Left cardiac atrium (tissue), 4 donors: Measurements from ENCODE around the gene DDX54. TPM values are rescaled to one million over a fixed set of nuclear protein-coding genes. Genes with fewer than 3 reads are reported as not detected.
A peak's percentile ranks its signal among the peaks of the same experiment; 100 is the strongest.
"Not testable (repeated sequence)": the region's sequence is repeated elsewhere in the genome, so short reads cannot be mapped to it uniquely, and the experiment has no call there.

Experiments
- ATAC-seq, 2 donors: fragments of 200-7000 bp; cut with Tn5 transposase; one replicate each; pipeline ENCODE4 v1.9.1; 2020; ENCODE audit warnings: mild to moderate bottlenecking in 2 of 2, moderate library complexity in 2 of 2
- DNase-seq: peaks from one replicate; pipeline ENCODE4 v3.0.0-alpha.2; 2020
- intact Hi-C, 2 donors: fragments of 100-400 bp; cut with DNase I; formaldehyde crosslinking; loops; one replicate each; pipeline versions ENCODE4 v1.14.1 to v1.15.1; 2022 to 2023
- total RNA-seq, 2 donors: library from RNA; stranded (reverse); fragmentation: NEBNext Ultra II Directional; extraction: Animal tissue kit (Norgen Biotek cat#: 25700); gene quantifications; one replicate each; pipeline ENCODE4 v1.2.1, GENCODE V29; 2021
- donor health status: DM: no; HTN: yes; CAD: no.
- donor health status: DM: no; HTN: yes; CAD: no; lungs with severe emphysema.
- donor health status: DM: yes; HTN: yes; CAD: no.
- donor health status: Dilated cardiomyopathy.

Gene DDX54
- total RNA-seq, 2 donors from 2014 or later, result 32.4 to 39.4 TPM

DNA sequence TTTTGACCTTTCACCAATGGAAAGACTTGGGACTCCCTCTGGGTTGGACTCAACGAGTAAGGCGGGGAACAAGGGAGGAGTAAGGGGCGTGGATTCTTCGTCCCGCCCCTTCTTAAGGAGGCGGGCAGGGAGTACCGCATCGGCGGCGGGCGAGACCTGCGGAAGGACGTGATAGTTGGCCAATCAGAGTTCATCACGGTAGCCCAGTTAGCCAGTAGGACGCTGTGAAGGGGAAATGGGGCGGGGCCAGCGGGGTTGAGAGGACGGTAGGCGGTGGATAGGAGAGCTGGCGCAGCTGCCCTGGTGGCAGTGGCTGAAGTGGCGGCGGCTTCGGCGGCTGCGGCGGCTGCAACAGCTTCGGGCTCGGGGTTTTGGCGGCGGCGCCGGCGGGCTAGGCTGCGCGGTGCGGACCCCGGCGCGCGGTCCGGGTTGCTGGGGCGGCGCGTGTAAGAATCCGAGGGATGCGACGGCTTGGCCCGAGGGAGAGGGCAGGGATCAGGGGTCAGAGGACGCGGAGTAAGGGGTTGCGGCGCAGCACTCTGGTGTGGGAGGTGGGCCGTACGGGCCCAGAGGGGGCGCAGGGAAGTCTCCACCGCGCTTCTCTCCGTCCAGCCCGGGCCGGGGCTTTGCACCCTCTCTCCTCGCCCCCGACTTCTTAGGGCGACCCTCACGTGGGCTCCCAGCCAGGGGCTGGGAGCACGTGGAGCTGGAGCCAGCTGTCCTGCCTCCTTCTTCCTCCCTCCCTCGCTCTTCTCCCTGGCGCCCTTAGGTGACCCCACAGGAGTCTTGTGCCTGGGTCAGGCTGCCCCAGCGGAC lies 36.1 kb upstream of the DDX54 start, which contains the start of gene TPCN1:
TPCN1 (plus strand) TSS at position 284 of the 816 bp plus-strand sequence. CDS start 5,389 bp downstream, outside the sequence.
- intact Hi-C loops, result no loop called here
- ATAC-seq (peak; percentile 96 to 97), DNase-seq (peak; percentile 100)

DNA sequence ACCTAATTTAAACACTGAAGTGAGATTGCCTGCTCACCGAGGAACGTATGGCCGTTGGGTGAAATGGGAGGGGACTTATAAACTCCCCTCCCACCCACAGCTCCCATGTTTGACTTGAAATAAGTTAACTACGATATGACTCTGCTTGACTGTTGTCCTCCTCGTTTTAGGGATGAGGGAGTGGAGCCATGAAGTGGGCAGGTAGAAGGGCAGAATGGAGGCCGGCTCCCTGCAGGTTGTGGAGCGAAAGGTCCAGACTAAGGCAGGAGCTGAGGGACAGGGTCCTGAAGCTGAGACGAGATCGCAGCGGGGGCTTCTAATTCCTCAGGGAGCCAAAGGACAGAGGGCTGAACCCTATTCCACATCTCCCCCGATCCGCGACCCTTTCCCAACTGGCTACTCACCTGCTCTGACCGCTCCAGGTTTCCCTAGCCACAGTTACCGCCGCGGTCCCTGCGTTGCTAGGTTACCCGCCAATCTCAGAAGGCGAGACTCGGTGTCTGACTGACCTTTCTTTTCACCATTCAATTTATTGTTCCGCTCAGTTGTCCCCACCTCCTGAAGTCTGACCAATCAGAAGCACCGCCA lies 35.4 kb upstream of the DDX54 start:
- ATAC-seq (no peak), DNase-seq (no peak)
- intact Hi-C loops, result no loop called here

DNA sequence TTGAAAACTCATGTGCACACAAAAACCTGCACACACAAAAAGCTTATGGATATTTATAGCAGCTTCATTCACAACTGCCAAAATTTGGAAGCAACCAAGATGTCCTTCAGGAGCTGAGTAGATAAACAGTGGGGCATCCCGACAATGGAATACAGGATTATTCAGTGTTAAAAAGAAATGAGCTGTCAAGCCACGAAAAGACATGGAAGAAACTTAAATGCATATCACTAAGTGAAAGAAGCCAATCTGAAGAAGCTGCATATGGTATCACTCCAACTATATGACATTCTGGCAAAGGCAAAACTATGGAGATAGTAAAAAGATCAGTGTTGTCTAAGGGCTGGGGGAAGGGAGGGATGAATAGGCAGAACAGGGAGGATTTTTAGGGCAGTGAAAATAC lies 30.7 kb upstream of the DDX54 start:
- intact Hi-C loops, result no loop called here
- ATAC-seq, result no peak
- no peak for DNase-seq

DNA sequence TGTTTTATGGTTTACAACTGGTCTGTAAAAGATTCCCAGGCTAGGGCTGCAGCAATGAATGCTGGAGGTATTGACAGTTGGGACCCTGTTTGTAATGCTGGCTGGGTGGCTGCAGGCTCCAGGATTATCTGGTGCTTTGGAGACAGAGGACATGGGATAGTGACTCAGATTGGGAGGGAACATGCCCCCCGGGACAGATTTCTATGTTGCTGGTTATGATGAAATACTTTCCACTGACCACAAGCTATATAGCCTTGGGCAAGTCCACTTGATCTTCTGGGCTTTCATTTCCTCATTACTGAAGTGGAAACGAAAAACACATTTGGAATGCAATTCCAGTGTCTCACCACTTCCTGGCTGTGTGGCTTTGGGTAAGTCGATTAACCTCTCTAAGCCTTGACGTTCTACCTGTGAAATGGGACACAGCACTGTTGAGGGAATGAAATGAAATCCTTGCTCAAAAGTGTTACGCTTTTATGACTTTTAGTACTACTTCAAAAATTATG lies 29.7 kb upstream of the DDX54 start:
- intact Hi-C loops, result no loop called here
- ATAC-seq, result peak; percentile 83 to 96
- peak; percentile 72 for DNase-seq

DNA sequence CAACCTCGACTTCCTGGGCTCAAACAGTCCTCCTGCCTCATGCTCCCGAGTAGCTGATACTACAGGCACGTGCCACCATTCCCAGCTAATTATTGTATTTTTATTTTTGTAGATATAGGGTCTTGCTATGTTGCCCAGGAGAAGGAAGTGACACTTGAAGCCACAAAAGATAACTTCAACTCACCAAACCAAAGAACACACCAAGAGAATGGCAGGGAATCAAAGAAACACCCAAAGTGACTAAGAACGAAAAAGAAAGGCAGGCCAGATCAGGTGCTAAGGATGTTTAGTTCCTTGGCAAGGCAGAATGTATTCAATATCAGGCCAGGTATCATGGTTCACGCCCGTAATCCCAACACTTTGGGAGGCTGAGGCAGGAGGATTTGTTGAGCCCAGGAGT lies 25.9 kb upstream of the DDX54 start:
- ATAC-seq (no peak), DNase-seq (no peak)
- intact Hi-C loops, result no loop called here

DNA sequence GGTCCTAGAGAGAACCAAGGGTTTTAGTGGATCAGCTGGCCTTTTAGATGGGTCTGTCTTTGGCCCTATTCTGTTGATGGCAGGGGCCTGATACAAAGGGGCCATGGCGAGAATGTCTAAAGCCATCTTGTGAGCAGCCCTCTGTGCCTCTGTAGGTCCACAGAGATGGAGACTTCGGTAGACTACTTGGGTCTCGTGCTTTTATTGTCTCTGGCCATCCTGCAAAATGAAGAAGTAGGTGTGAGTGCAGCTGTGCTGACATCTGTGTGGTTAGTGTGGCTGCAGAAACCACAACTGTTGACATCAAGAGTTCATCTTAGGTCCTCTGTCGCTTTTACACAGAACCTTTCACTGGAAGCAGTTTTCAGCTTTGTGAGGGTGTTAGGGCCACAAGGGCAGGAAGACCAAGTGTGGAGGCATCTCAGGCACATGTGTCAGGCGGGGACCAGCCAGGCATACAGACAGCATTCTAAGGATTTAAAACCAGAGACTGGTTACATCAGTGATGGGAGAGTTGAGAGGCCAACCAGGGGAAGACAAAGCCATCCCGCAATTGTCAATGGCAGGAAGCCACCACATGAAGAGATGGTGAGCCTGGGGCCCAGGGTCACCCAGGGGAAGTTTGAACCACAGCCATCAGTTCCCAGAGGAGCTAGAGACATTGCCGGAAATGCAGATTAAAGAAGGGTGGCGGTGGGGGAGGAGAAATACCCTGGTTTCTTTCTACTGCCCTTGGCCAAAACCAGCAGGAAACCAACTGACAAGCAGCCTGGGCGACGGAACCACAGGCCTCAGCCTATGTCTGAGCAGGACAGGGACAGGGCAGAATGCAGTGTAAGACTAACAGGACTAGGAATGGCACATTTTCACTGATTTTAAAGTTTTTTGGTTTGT lies 23.0 kb upstream of the DDX54 start:
- intact Hi-C loops, result no loop called here
- ATAC-seq (peak; percentile 77 to 85), DNase-seq (peak; percentile 53)

DNA sequence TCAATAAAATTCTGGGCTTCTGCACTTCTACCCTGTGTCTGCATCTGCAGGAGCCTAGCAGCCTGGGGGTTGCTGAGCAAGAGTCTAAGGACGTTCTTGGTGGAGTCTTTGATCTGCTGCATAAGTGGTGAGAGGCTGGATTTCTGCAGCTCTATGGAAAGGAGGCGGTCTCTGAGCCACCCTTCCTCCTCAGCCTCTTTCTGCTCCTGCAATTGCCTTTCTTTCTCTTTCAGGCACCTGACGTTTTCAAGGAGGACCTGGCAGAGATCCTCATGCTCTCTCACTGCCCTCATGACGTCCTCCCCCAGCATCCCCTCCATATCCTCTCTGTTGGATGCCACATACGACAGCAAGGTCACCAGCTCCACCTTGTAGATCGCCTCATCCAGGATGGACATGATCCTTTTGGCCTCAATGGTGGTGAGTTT lies 22.3 kb upstream of the DDX54 start:
- intact Hi-C loops, result no loop called here
- DNase-seq, result no peak
- ATAC-seq, result peak in 1 of 2 donors; percentile 5

DNA sequence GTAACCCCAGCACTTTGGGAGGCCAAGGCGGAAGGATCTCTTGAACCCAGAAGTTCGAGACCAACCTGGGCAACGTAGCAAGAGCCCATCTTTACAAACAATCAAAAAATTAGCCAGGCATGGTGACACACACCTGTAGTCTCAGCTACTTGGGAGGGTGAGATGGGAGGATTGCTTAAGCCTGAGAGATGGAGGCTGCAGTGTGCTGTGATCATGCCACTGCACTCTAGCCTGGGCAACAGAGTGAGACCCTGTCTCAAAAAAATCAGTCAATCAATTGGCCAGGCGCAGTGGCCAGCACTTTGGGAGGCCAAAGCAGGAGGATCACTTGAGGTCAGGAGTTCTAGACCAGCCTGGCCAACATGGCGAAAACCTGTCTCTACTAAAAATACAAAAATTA lies 21.5 kb upstream of the DDX54 start:
- DNase-seq, intact Hi-C loops, ATAC-seq: not testable (repeated sequence)

DNA sequence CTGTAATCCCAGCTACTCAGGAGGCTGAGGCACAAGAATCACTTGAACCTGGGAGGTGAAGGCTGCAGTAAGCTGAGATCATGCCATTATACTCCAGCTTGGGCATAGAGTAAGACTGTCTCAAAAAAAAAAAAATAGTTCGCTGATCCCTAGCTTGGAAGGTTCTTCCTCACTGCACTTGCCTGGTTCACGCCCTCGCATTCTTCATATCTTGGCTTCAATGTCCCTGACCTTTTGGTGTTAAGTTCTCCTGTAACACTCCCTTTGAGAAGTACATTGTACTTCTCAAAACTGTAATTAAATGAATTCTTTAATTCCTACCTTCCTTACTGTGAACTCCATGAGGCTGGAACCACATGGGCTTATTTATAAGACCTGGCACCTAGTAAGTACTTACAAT lies 19.5 kb upstream of the DDX54 start:
- DNase-seq (no peak), ATAC-seq (peak in 1 of 2 donors; percentile 21)
- intact Hi-C loops, result no loop called here

DNA sequence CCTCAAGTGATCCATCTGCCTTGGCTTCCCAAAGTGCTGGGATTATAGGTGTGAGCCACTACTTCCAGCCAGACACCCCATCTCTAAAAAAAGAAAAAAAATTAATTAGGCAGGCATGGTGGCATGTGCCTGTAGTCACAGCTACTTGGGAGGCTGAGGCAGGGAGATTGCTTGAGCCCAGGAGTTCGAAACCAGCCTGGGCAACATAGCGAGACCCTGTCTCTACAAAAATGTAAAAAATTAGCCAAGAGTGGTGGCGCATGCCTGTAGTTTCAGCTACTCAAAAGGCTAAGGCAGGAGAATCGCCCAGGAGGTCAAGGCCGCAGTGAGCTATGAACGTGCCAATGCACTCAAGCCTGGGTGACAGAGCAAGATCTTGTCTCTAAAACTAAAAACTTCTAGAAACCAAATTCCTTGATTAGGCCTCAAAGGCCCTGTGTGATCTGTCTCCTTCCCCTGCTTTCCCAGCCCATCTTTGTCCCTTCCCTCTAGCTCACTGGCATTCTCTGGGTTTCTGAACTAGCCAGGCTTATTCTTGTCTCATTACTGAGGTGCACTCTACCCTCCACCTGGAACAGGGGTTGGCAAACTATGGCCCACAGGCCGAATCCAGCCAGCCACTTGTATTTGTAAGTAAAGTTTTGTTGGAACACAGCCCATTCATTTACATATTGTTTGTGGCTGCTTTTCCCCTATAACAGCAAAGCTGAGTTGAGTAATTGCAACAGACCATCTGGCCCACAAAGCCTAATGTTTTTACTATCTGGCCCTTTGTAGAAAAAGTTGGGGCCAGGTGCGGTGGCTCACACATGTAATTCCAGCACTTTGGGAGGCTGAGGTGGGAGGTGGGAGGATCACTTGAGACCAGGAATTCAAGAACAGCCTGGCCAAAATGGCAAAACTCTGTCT lies 18.8 kb upstream of the DDX54 start:
- ATAC-seq (no peak), DNase-seq (no peak)
- intact Hi-C loops, result no loop called here

DNA sequence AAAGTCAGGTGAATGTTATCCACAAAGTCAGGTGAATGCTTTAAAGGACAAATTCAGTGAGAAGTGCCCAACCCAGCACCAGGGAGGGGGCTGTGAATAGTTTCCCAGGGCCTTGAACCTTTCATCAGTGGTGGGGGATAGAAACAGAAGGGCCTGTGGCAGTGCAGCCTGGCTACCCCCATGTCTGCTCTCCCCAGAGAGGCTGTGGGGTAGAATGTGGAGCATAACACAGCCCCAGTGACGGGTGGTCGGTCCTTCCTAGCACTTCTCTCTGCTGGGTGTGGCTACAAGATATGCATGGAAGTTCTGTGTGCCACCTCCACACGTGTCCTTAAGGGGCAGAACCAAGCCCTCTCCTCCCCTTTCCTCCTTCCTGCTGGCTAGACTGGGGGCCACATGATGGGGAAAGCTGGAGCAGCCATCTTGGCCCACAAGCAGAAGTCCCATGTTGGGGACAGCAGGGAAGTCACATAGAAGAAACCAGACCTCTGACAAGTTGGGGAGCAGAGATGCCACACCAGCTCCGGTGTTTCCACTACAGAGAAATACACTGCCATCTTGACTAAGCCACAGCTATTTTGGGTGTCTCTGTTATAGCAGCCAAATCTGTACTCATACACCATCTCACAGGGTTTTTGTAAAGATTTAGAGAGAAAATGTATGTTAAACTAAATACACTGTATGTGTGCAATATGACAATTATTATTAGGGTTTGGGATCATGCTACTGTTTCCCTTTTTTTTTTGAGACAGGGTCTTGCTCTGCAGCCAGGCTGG lies 17.2 kb upstream of the DDX54 start:
- ATAC-seq (no peak), DNase-seq (no peak)
- intact Hi-C loops, result no loop called here

DNA sequence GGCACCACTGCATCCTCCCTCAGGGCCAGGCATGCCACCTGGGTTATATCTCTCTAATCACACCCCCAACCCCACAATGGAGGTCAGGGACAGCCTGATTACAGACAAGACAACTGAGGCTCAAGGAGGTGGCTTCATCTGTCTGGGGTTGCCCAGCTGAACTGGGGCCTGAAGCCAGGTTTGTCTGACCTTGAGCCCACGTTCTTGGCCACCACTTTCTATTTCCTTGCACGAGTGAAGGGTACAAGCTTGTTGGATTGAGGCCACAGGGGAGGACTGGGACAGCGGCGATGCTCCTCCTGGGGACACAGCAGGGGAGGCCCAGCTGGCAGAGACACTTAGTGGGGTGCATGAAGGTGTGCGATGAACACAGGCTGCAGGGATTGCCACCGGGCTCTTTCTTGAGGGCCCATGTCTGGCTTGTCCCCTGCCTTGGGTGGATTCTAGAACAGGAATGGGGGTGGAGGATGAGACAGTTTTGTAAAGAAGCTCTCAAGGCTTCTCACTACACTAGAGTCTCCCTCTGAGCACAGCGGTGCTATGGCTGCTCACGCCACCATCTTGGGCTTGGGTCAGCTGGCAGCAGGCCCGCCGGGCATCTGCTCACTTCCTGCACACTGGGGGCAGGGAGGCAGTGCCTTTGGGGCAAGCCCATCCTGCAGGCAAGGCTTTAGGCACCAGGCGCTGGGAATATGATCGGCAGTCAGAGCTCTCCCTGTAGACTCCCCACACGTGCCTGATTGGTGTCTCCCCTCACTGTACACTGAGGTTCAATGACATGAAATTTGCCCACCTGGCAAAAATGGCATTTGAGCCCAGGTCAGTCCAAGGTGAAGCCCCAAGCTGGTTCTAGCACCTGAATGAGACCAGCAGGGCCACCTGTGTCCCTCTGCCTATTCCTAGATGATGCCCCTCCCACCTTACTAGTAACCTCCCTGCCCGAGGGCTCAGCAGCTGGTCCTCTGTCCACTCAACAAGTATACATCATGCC lies 16.2 kb upstream of the DDX54 start:
- ATAC-seq, result no peak
- no peak for DNase-seq
- intact Hi-C loops, result no loop called here

DNA sequence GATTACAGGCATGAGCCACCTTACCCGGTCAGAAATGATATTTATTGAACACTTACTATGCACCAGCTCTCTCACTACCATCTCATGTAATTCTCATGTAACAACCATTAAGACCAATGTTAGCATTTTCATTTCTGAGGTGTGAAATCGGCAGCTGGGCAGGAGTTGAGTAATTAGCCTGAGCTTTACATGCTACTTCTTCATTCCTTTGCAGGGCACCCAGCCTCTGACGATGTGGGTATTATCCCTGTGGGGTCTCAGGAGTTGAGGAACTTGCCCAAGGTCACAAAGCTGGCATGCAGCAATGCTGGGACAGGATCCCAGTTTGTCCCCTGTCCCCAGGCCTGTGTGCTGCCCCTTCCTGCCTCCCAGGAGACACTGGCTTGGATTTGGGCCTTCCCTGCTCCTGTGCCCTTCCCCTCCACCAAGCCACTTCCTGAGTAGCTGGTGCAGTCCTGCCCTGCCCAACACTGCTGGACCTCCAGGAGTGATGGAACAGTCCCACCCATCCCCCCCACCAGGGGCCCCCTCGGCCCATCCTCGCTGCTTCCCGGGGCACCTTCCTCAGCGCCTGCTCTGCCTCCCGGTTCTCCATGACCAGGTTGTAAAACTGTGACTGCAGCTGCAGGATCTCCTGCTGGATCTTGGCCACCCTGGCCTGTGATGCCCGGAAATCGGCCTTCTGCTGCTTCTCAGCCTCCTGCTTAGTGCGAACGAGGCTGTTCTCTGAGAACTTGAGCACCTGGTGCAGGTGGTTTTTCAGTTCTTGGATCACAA lies 14.9 kb upstream of the DDX54 start:
- intact Hi-C loops, result no loop called here
- DNase-seq, result no peak
- no peak for ATAC-seq

DNA sequence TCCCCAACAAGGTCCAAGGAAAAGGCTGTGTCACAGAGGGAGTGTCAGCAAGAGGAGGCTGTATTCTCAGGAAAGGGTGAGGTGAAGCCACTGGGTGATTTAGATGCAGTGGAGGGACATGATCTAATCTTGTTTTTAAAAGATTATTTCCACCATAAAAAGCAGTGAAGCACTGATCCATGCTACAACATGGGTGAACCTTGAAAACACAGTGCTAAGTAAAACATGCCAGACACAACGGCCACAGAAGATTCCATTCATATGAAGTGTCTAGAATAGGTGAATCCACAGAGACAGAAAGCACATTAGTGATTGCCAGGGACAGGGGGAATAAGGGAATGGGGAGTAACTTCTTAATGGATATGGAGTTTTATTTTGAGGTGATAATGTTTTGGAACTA lies 13.0 kb upstream of the DDX54 start:
- DNase-seq, result no peak
- no peak for ATAC-seq
- intact Hi-C loops, result loop anchor here in 1 of 2 donors (5.0 to 10.0 kb wide), 2 partner anchors 97 to 229 kb away; no protein-coding TSS in a partner anchor

DNA sequence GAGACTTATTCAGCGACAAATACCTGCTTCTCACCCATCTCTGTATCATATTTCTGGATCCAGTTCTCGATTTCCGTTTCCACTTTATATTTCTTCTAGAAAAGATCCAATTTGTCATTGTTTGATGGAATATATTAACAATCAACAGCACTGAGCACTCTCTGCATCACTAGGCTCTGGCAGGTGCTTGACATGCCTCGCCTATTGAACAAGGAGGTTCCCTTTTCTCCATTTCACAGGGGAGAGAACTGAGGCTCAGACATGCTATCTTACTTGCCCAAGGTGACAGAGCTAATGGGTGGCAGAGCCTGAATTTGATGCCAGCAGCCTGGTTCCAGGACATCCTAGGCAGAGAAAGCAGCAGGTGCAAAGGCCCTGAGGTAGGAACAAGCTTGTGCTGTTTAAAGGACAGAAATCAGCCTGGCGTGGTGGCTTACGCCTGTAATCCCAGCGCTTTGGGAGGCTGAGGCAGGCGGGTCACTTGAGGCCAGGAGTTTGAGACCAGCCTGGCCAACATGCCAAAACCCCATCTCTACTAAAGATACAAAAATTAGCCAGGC lies 12.3 kb upstream of the DDX54 start:
- ATAC-seq (no peak), DNase-seq (no peak)
- intact Hi-C loops, result loop anchor here in 1 of 2 donors (5.0 to 10.0 kb wide), 2 partner anchors 97 to 230 kb away; no protein-coding TSS in a partner anchor
